Endodermal cell (in vitro differentiated cells): ENCODE measurements around the gene MGAT5B. TPM values are rescaled to one million over a fixed set of nuclear protein-coding genes. Genes with fewer than 3 reads are reported as not detected.

Experiments
- DNase-seq: peaks from one replicate; pipeline ENCODE4 v3.0.0-alpha.2; 2017
- H3K27ac ChIP-seq: 2 replicates; pipeline ENCODE4 v1.5.1; 2013; ENCODE audit warnings: mild to moderate bottlenecking, low read depth, low read length, moderate library complexity
- H3K27me3 ChIP-seq: 2 replicates; pipeline ENCODE4 v1.6.1; 2013; ENCODE audit warnings: mild to moderate bottlenecking, low read length, moderate library complexity; ENCODE audit not compliant: insufficient read depth, control insufficient read depth, poor library complexity, severe bottlenecking
- H3K36me3 ChIP-seq: 2 replicates; pipeline ENCODE4 v1.7.0; 2013; ENCODE audit warnings: mild to moderate bottlenecking, low read length, moderate library complexity; ENCODE audit not compliant: control insufficient read depth, insufficient read depth
- H3K4me1 ChIP-seq: one replicate; pipeline ENCODE4 v1.7.0; 2013; ENCODE audit warnings: low read length; ENCODE audit not compliant: control insufficient read depth, insufficient read depth
- H3K4me3 ChIP-seq: 2 replicates; pipeline ENCODE4 v1.5.1; 2013; ENCODE audit warnings: mild to moderate bottlenecking, low read length, moderate library complexity
- H3K9ac ChIP-seq: 2 replicates; pipeline ENCODE4 v1.6.1; 2013; ENCODE audit warnings: mild to moderate bottlenecking, low read length, moderate library complexity; ENCODE audit not compliant: poor library complexity, severe bottlenecking; ENCODE audit errors: extremely low read depth
- H3K9me3 ChIP-seq: 2 replicates; pipeline ENCODE4 v1.6.1; 2013; ENCODE audit warnings: mild to moderate bottlenecking, low read length, moderate library complexity; ENCODE audit not compliant: control insufficient read depth
- H3K27ac Mint-ChIP-seq: 2 replicates; pipeline ENCODE4 v1.8.0; 2020; ENCODE audit warnings: mixed read lengths
- H3K27me3 Mint-ChIP-seq: 2 replicates; pipeline ENCODE4 v1.8.0; 2021; ENCODE audit warnings: mild to moderate bottlenecking, mixed read lengths; ENCODE audit not compliant: insufficient read depth
- H3K36me3 Mint-ChIP-seq: 2 replicates; pipeline ENCODE4 v1.8.0; 2020; ENCODE audit warnings: low read depth, mixed read lengths
- H3K4me1 Mint-ChIP-seq: 2 replicates; pipeline ENCODE4 v1.8.0; 2020; ENCODE audit warnings: mixed read lengths
- H3K4me3 Mint-ChIP-seq: 2 replicates; pipeline ENCODE4 v1.8.0; 2020; ENCODE audit warnings: mild to moderate bottlenecking, moderate library complexity, mixed read lengths
- H3K9me3 Mint-ChIP-seq: 2 replicates; pipeline ENCODE4 v1.8.0; 2020; ENCODE audit warnings: mild to moderate bottlenecking, mixed read lengths
- whole genome bisulfite sequencing, 2 experiments: methylation state at CpG; one replicate each; pipeline versions ENCODE4 v1.1.5 to v1.1.7; 2013; ENCODE audit warnings: missing lambda C conversion rate in 2 of 2, mixed read lengths in 1 of 2; ENCODE audit not compliant: insufficient coverage in 1 of 2, insufficient read length in 1 of 2; 5-methylcytosine and 5-hydroxymethylcytosine counted together
- total RNA-seq, 2 donors: library from RNA; stranded (reverse); fragmentation: NEBNext Ultra II Directional in 1 of 2; extraction: Animal tissue kit (Norgen Biotek cat#: 25700) in 1 of 2; gene quantifications; 2 replicates in 1 of 2; 3 replicates in 1 of 2; pipeline ENCODE4 v1.2.1, GENCODE V29; 2021
- TF ChIP-seq, protein P1 (sequence below): fragments of 200-600 bp; sonication (generic); conservative IDR thresholded peaks from 2 replicates; pipeline ENCODE4 v1.5.0; 2021; ENCODE audit warnings: antibody characterized with exemption, mild to moderate bottlenecking

Gene MGAT5B
- total RNA-seq, 2 donors from 2014 or later, result 2.9 to 3.3 TPM

DNA sequence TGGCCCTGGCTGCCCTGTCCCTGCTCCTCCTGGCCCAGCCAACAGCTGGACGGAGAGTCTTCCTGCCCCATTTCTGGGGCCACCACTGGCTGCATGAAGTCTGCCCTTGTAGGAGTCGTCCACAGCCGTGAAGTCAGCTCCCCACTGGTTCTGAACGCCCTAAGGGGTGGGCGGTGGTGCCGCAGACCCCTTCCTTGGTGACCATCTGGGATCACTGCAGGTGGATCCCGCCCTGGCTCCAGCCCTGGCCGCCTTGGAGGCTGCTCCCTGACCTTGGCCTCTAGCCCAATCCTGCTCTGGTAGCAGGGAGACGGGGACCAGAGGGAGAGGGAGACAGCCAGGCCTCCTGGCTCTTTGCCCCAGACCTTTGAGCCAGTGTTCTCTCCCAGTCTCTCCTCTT, 35.4 kb downstream of the MGAT5B start:
- Mint-ChIP-seq H3K9me3 (no peaks in the 10 kb centered on the region), H3K27ac (no peak overlapping the region), H3K27me3 (no peaks in the 10 kb centered on the region), H3K36me3 (peaks cover 6% of the 10 kb centered on the region), H3K4me3 (no peak overlapping the region), H3K4me1 (no peaks in the 10 kb centered on the region)
- Histone ChIP-seq H3K9ac (no peak overlapping the region), H3K4me3 (no peak overlapping the region), H3K27me3 (no peaks in the 10 kb centered on the region), H3K36me3 (no peaks in the 10 kb centered on the region), H3K9me3 (no peaks in the 10 kb centered on the region), H3K27ac (no peak overlapping the region), H3K4me1 (no peaks in the 10 kb centered on the region)
- no peak for DNase-seq
- 94 to 95% methylated on average over 8 to 9 of the region's 9 CpGs for WGBS, 2 experiments
- TF ChIP-seq, protein P1, sequence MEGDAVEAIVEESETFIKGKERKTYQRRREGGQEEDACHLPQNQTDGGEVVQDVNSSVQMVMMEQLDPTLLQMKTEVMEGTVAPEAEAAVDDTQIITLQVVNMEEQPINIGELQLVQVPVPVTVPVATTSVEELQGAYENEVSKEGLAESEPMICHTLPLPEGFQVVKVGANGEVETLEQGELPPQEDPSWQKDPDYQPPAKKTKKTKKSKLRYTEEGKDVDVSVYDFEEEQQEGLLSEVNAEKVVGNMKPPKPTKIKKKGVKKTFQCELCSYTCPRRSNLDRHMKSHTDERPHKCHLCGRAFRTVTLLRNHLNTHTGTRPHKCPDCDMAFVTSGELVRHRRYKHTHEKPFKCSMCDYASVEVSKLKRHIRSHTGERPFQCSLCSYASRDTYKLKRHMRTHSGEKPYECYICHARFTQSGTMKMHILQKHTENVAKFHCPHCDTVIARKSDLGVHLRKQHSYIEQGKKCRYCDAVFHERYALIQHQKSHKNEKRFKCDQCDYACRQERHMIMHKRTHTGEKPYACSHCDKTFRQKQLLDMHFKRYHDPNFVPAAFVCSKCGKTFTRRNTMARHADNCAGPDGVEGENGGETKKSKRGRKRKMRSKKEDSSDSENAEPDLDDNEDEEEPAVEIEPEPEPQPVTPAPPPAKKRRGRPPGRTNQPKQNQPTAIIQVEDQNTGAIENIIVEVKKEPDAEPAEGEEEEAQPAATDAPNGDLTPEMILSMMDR, result no peak

DNA sequence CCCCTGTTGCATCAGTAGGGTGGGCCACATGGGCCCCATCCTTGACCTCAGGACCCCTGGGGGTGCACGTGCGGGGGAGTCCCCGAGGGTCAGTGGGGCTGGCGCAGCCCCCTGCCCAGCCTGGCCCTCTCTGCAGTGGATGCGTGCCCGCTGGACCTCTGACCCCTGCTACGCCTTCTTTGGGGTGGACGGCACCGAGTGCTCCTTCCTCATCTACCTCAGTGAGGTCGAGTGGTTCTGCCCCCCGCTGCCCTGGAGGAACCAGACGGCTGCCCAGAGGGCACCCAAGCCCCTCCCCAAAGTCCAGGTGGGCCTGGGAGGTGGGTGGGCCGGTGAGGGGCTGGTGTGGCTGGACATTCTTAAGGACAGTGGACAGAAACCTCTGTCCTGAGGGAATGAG, 35.9 kb downstream of the MGAT5B start:
- TF ChIP-seq, protein P1, result no peak
- Mint-ChIP-seq H3K9me3 (no peaks in the 10 kb centered on the region), H3K27ac (no peak overlapping the region), H3K4me3 (no peak overlapping the region), H3K4me1 (no peaks in the 10 kb centered on the region), H3K27me3 (no peaks in the 10 kb centered on the region), H3K36me3 (peaks cover 6% of the 10 kb centered on the region)
- Histone ChIP-seq H3K9ac (no peak overlapping the region), H3K4me3 (no peak overlapping the region), H3K27ac (no peak overlapping the region), H3K9me3 (no peaks in the 10 kb centered on the region), H3K36me3 (no peaks in the 10 kb centered on the region), H3K27me3 (no peaks in the 10 kb centered on the region), H3K4me1 (no peaks in the 10 kb centered on the region)
- 92 to 96% methylated on average over 4 to 13 of the region's 13 CpGs for WGBS, 2 experiments
- DNase-seq, result no peak

DNA sequence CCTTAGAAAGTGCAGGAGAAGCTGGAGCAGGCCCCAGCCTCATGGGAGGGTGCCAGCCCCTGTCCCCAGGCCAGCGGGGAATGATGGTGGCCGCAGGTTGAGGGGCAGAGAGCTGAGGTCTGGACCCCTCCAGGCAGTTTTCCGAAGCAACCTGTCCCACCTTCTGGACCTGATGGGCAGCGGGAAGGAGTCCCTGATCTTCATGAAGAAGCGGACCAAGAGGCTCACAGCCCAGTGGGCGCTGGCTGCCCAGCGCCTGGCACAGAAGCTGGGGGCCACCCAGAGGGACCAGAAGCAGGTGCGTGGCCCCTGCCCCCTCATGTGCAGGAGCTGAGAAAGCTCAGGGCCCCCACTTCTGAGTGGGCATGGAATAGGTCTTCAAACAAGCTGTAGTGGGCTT, 36.8 kb downstream of the MGAT5B start:
- Histone ChIP-seq H3K36me3 (no peaks in the 10 kb centered on the region), H3K9ac (no peak overlapping the region), H3K27ac (no peak overlapping the region), H3K4me3 (no peak overlapping the region), H3K4me1 (no peaks in the 10 kb centered on the region), H3K9me3 (no peaks in the 10 kb centered on the region), H3K27me3 (no peaks in the 10 kb centered on the region)
- WGBS, 2 experiments, result 91 to 93% methylated on average over 7 to 8 of the region's 8 CpGs
- Mint-ChIP-seq H3K27ac (no peak overlapping the region), H3K4me1 (no peaks in the 10 kb centered on the region), H3K27me3 (no peaks in the 10 kb centered on the region), H3K36me3 (peaks cover 6% of the 10 kb centered on the region), H3K4me3 (no peak overlapping the region), H3K9me3 (no peaks in the 10 kb centered on the region)
- TF ChIP-seq, protein P1, result no peak
- DNase-seq, result no peak
